Measurements from ENCODE around the gene TTYH3. TPM values are rescaled to one million over a fixed set of nuclear protein-coding genes. Genes with fewer than 3 reads are reported as not detected.

The TTYH3 gene
- total RNA-seq, 4 donors from 2014 or later, result 3.8 to 47.2 (median 25.2) TPM

GRCh38 chr7:2597273-2597640, 34.5 kb upstream of the TTYH3 start:
- TF ChIP-seq CTCF (IDR thresholded peaks at IDR 0.05), result no peak
- intact Hi-C loops (cut with DNase I; ENCODE audit: low total_unique reads), result no loop called here
- H3K4me1 ChIP-seq, result no peaks in the 10 kb centered on the region
- no peaks in the 10 kb centered on the region for H3K9me3 ChIP-seq
- no peak overlapping the region for H3K4me3 ChIP-seq
- H3K36me3 ChIP-seq, result no peaks in the 10 kb centered on the region
- H3K27ac ChIP-seq, result no peak overlapping the region
- no peak for DNase-seq
- H3K27me3 ChIP-seq, result no peaks in the 10 kb centered on the region

DNA sequence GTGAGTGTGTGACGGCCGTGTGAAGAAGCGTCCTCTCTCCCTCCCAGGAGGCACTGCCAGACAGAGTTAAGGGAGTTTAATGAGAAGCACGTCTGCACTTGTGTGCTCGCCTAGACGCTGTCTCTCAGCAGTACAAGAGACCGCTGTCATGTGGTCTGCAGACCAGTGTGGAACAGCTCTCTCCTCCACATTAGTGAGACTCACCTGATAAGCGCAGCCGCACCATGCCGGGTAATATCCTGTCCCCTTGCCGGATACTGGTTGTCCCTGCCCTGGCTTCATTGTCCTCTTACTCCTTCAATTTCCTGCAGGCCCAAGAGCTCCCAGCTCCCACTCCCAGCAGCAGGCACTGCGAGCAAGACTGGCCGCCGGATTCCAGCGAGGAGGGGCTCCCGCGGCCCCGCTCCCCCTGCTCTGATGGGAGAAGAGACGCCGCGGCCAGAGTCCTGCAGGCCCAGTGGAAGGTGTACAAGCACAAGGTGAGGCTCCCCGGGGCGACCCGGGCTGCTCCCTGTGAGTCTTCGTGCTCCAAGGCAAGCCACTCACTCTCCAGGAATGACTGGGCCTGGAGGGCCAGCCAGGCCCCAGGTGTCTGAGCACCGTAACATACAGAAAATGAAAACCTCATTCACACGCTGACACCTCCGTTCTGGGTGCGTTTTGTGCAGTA, 33.5 kb upstream of the TTYH3 start:
- Histone ChIP-seq H3K4me1 (no peaks in the 10 kb centered on the region), H3K4me3 (no peak overlapping the region), H3K36me3 (no peaks in the 10 kb centered on the region), H3K9me3 (no peaks in the 10 kb centered on the region), H3K27me3 (no peaks in the 10 kb centered on the region), H3K27ac (no peak overlapping the region)
- TF ChIP-seq CTCF (IDR thresholded peaks at IDR 0.05) (no peak), POLR2A (IDR thresholded peaks at IDR 0.05) (no peak)
- DNase-seq, result no peak
- intact Hi-C loops (cut with DNase I; ENCODE audit: low total_unique reads), result no loop called here

- Histone ChIP-seq H3K36me3 (no peaks in the 10 kb centered on the region), H3K27me3 (no peaks in the 10 kb centered on the region), H3K27ac (no peak overlapping the region), H3K4me1 (no peaks in the 10 kb centered on the region), H3K4me3 (no peak overlapping the region), H3K9me3 (no peaks in the 10 kb centered on the region)
- no peak for DNase-seq
- intact Hi-C loops (cut with DNase I; ENCODE audit: low total_unique reads), result no loop called here
- no peak for TF ChIP-seq CTCF (IDR thresholded peaks at IDR 0.05)
- no peak for TF ChIP-seq POLR2A (IDR thresholded peaks at IDR 0.05)
These were observed 30.7 kb upstream of the TTYH3 start for GRCh38 chr7:2601065-2601464.

DNA sequence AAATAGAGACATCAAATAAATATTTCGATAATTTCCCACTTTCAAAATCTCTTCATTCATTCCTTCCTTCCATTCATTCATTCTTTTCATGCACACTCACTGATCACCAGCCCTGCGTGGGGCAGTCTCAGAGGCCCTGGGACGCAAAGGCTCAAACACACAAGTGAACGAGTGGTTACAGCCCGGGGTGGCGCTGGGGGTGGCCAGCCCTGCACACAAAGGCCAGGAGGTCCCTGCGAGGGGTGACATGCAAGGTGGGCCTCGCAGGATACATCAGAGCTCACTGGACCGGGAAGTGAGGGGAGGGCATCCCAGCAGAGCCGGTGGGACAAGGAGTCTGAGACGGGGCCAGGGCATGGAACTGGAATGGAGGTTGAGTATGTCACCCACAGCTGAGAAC, 29.9 kb upstream of the TTYH3 start:
- intact Hi-C loops (cut with DNase I; ENCODE audit: low total_unique reads), result no loop called here
- TF ChIP-seq CTCF (IDR thresholded peaks at IDR 0.05) (no peak), POLR2A (IDR thresholded peaks at IDR 0.05) (no peak)
- Histone ChIP-seq H3K27me3 (no peaks in the 10 kb centered on the region), H3K4me1 (no peaks in the 10 kb centered on the region), H3K9me3 (no peaks in the 10 kb centered on the region), H3K27ac (no peak overlapping the region), H3K4me3 (no peak overlapping the region), H3K36me3 (no peaks in the 10 kb centered on the region)
- no peak for DNase-seq

DNA sequence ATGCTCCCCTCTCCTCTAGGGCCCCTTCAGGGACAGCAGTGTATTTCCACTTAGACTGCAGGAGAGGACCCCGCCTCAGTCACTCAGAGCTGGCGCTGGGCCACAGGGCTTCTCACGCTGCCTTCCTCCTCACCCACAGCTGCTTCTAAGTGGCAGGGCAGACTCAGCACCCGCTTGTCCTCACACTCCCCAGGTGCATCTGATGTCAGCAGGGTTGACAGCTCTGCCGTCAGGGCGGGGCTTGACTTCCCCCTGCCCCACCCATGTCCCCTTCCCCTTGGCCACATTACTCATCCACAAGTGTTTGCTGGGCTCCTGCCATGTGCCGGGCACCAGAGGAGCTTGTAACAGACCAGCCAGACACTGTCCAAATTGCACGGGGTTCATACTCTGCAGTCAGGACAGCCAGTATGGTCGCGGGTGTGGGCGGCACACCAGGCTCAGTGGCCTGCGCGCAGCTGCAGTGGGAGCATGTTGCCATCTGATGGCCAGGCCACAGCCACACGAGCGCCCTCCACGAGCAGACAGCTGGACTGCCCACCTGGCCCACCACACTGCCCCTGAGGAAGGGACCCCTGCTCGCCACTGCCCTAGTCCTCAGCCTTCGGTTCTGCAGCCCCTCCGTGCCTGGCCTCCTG, 29.3 kb upstream of the TTYH3 start:
- intact Hi-C loops (cut with DNase I; ENCODE audit: low total_unique reads), result no loop called here
- no peaks in the 10 kb centered on the region for H3K36me3 ChIP-seq
- H3K27me3 ChIP-seq, result no peaks in the 10 kb centered on the region
- TF ChIP-seq CTCF (IDR thresholded peaks at IDR 0.05), result no peak
- TF ChIP-seq POLR2A (IDR thresholded peaks at IDR 0.05), result no peak
- DNase-seq, result no peak
- no peaks in the 10 kb centered on the region for H3K9me3 ChIP-seq
- no peaks in the 10 kb centered on the region for H3K4me1 ChIP-seq
- H3K27ac ChIP-seq, result no peak overlapping the region
- H3K4me3 ChIP-seq, result no peak overlapping the region

Data from uterus (tissue), 4 donors.